OCI-LY3 (cell line): ENCODE results near the gene PTPRD.

Experiments
- CTCF ChIP-seq: fragments of 200-600, 300-600 bp; sonication (generic); IDR thresholded peaks from 2 replicates; pipeline ENCODE4 v1.5.1; 2014; ENCODE audit warnings: antibody characterized with exemption, low read length, low read depth
- EZH2phosphoT487 ChIP-seq: fragments of 200-600 bp; shearing (Covaris generic); IDR thresholded peaks from 2 replicates; pipeline ENCODE4 v1.6.1; 2018; ENCODE audit warnings: antibody characterized with exemption, mixed run types, low read depth

- TF ChIP-seq CTCF (no peak), EZH2phosphoT487 (no peak)
Measured at GRCh38 chr9:8382777-8383527, 2229.8 kb downstream of the PTPRD start.
